Skeletal muscle cell (primary cell): ENCODE results near the gene CDK5.

Source experiments
- DNase-seq: peaks from one replicate; pipeline ENCODE4 v3.0.0-alpha.2; 2010; ENCODE audit warnings: low read depth
- H3K4me3 ChIP-seq: 2 replicates; pipeline ENCODE4 v1.5.1; 2011; ENCODE audit warnings: low read depth, mild to moderate bottlenecking, control low read depth, low read length, moderate library complexity

Gene CDK5

DNA sequence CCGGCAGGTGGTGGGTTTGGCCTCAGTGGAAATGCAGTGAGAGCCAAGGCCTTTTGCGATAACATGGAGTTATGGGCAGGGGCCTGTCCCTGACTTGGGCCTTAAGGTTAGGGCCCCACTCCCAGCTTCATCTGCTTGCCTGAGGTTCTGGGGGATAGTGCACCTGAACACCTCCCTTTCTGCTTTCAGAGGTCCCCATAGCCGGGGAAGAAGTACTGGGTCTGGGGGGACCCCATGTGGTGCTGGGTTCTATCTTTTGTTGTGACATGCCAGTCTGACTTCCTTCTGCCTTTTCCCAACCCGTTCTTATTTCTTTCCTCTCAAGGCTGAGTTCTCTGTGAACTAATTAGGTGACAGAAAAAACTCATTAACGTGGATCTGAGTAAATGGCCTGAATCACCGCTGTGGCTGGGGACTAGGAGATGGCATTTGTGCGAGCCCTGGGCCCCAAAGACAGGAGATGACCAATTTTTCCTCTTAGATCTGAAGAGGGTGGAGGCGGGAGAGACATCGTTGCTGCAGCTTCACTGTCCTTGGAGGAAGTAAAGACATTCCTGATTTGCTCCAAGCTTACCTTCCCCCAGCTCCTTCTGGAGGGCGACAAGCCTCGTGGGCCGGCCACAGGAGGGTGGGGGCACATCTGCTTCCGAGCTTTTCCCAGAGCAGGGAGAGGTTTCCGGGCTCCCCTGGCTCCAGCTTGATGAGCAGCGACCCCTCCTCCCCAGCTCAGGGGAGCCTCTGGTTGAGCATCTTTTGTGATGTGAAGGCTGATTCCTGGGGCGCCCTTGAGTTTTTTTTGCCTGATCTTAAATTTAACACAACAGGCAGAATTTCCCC is 30.5 kb upstream of the CDK5 start:
- peak overlapping the region; percentile 77 for H3K4me3 ChIP-seq
- DNase-seq: no peak

DNA sequence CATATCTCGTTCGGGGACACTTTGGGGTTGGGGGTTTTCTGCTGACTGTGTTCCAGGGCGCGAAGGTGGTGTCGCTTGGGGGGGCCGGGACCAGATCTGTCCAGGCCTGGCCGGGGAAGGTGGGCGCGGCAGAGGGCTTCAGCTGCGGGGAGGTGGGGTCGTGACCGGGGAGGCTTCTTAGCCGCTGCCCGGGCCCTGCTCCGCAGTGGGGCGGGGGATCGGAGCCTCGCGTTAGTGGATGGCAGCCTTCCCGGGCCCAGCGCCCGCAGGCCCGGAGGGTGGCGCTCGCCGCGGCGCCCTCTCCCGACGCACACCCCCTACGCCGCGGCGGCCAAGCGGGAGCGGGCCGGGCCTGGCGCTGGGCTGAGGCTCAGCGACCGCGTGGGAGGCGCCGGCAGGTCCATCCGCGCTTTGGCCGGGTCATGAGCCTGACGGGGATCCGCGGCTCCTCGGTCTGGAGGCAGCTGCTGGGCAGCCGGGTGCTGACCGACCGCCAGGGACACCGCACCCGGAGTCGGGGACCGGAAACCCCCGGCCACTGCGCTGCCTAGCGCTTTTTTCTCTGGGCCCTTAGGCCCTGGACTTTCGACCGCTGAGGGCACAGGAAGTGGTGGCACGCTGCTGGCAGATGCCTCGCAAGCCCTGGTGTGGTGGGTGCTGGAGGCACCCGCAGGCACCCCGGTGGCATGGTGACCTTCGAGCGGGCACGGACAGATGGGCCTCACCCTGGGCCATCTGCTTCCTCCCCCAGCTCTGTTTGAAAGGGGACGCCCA is 29.7 kb upstream of the CDK5 start:
- peak overlapping the region; percentile 77 for H3K4me3 ChIP-seq
- no peak for DNase-seq

DNA sequence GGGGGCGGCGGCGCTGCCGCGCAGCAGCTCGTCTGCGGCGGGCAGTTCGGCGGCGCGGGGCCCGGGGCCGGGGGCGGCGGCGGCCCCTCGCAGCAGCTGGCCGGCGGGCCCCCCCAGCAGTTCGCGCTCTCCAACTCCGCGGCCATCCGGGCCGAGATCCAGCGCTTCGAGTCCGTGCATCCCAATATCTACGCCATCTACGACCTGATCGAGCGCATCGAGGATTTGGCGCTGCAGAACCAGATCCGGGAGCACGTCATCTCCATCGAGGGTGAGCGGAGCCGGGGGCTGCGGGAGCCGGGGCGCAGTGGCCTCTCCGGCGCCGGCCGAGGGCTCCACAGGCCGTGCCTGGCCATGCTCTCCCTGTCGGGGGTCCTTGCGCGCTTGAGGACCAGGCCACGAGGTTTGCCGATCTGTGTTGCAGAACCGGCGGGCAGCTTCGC is 29.1 kb upstream of the CDK5 start:
- H3K4me3 ChIP-seq: peak overlapping the region; percentile 77
- no peak for DNase-seq

DNA sequence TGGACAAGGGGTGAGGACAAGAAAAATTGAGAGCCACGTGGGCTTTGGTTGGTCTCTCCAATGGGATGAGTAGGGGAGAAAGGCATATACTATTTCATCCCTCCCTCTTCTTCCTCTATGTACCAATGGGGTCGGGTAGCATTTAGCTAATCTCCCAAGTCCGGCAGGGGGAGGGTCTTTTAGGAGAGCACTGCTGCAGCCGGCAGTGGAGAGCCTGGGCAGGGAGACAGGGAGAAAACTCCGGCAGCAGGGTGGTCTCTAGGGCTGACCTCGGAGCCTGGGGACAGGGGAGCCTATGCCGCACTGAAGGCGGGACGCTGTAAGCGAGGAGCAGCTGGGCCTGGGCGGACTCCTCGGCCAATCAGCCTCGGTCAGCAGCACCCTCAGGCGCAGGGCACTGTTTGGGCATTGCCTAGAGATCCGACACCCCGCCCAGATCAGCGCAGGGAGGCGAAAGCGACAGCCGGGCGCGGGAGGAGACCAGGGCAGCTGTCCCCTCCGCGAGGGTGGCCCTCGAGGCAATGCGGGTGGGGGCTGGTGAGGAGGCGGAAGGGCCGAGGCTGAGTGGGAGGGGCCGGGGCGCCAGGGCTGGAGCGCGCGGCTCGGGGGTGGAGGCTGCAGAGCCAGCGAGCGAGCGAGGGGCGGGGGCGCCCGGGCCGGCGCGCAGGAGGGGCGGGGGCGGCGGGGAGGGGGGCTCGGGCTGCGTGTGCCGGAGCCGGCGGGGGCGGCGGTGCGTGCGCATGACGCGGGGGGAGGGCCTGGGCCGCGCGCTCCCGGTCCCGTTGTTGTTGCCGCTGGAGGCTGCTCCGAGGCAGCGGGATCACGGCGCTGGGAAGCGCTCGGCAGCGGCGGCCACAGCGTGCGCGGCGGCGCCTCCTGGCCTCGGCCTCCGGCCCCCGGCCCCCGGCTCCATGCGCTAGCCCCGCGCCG is 28.3 kb upstream of the CDK5 start, which contains the start of gene AGAP3:
TSS of gene AGAP3 (plus strand) at position 785 of the 930 bp plus-strand sequence. CDS start 267 bp downstream, outside the sequence.
- DNase-seq: peak; percentile 54

DNA sequence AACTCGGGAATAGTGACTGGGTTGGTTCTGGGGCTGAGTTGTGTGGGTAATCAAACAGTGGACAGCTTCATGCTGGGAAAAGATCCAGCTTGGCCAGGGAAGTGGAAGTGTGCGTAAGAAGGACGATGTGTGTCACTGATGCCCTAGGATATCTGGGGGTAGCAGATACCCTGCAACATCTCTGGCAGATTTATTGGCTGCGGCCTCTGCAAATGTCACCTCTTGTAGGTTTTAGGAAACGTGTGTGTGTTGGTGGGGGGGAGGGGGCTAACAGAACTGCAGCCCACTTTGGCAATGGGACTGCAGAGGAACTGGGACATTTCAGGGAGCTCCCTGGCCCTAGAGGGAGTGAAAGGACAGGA is 27.6 kb upstream of the CDK5 start:
- no peak for DNase-seq
- peak overlapping the region; percentile 77 for H3K4me3 ChIP-seq

More for the DNA sequence above, 28.3 kb upstream of the CDK5 start, which contains the start of gene AGAP3:
- H3K4me3 ChIP-seq: peak within 1 kb of the TSS; percentile 77

DNA sequence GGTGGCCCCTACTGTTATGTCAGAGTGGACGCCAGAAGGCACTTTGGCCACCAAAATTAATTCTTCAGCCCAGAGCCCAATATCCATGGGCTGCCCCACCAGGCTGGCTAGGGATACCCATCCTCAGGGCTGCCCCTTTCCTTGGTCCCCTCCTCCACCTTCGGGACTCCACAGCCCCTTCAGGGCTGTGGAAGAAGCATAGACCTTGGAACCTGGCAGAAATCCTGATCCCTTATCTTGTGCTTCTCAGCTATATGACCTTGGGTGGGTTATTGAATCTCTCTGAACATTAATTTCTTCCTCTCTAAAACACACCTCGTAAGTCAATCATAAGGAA is 26.1 kb upstream of the CDK5 start:
- peak overlapping the region; percentile 87 for H3K4me3 ChIP-seq
- DNase-seq: no peak

DNA sequence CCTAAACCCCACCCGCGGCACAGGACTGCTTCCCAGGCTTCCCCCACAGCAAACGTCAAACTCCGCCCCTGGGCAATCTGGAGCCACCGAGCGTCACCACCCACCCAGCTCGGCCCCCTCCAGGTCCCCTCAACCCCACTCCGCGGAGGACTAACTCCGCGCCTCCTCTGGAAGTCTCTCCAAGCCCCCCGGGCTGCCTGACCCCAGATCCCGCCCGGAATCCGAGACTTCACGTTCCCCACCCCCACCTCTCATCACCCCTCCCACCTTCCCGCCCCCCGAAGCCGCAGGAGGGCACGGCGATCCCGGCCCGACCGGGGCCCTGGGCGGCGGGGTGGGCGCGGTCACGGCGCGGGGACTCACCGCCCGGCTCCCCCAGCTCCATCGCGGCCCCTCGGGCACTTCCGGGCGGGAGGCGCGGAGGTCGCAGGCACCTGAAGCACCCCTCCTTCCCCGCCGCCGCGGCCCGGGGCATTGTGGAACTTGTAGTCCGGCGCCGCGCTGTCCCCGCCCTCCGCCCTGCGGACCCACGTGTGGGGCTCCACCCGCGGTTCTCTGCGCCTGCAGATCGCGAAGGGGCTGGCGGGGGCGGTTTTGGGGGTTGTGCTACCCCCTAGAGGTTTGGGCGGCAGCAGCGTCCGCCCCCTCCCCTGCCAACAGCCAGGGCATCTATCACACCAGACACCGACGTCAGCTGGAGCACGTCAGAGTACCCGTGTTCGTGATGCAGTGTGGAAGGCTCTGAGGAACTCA is 25.6 kb upstream of the CDK5 start, which contains the start of gene TMUB1:
TSS of gene TMUB1 (minus strand) at position 423 of the 753 bp plus-strand sequence. CDS start 930 bp downstream, outside the sequence.
- no peak for DNase-seq

DNA sequence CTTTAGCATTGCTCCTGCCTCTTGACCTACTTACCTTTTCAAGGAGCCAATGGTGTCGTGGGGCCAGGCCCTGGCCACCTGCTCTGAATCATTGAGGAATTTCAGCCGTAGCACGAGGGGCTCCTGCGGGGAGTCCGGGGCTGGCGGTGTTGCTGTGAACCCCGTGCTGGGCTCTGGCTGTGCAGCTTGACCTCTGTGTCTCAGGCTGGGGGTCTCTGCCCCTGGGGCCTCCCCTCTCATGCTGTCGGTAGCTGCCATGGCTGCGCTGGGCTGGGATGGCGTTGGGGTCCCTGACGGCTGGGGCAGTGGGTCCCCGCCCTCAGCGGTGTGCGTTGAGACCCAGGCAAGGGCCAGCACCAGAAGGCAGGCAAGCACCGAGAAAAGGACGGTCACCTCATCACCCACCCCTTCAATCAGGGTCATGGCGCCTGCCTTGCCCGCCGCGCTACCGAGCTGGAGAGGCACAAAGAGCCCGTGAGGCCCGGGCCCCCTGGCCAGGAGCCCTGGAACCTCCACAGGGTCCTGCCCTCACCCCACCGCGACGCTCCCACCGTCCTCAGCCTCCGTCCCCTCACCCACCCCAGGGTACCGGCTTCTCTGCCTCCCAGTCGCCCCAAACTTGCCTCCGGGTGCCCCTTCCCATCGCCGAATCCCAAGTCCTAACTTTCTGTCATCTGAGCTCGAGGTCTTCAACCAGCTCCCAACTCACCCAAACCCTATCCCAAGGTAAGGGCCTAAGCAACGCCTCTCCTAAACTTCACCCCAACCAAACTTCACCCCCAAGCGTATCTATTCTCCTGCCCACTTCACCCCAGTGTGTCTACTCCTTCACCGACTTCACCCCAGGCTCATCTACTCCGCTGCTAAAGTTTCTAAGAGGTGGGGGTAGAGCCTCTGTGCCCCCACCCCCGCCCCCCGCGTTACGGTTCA is 24.7 kb upstream of the CDK5 start:
- no peak for DNase-seq
- H3K4me3 ChIP-seq: peak overlapping the region; percentile 87

More for the DNA sequence above, 25.6 kb upstream of the CDK5 start, which contains the start of gene TMUB1:
- peak within 1 kb of the TSS; percentile 87 for H3K4me3 ChIP-seq

DNA sequence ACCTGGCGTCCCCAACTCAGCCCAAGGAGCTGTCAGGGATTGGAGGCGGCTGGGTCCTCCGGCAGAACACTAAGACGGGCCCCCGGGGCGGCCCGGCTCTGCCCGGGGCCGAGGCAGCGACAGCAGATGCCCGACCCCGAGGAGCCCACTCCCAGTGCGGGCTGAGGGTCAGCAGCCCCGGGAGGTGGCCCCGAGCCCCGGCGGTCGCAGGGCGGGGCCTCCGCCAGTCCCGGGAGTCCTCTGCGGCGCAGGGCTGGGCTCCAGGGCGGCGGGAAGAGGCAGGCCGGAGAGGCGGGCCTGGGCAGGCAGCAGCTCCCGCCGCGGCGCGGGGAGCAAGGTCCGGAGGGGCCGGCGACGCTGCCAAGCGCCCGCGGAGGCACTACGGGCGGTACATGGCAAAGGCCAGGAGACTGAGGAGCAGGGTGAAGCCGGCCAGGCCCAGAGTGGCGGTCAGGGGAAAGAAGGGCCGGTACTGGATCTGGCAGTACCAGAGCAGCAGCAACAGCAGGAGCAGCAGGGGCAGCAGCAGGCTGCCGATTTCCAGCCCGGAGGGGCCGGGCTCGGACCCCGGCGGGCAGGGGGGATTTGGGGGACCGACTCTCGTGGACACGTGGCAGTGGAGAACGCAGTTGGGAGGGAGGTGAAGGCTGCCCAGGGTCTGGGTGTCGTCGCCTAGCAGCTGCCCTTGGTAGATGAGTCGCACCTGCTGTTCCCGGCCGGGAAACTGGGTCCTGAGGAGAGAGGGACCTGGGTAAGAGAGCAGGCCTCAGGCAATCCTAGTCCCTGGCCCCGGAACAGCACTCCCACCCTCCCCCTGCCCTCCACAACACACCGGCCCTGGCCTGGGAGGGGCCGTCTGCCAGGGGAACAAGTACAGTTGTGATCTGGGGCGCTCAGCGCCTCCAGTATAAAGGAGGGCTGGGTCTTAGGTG is 23.7 kb upstream of the CDK5 start:
- peak overlapping the region; percentile 87 for H3K4me3 ChIP-seq
- DNase-seq: no peak

DNA sequence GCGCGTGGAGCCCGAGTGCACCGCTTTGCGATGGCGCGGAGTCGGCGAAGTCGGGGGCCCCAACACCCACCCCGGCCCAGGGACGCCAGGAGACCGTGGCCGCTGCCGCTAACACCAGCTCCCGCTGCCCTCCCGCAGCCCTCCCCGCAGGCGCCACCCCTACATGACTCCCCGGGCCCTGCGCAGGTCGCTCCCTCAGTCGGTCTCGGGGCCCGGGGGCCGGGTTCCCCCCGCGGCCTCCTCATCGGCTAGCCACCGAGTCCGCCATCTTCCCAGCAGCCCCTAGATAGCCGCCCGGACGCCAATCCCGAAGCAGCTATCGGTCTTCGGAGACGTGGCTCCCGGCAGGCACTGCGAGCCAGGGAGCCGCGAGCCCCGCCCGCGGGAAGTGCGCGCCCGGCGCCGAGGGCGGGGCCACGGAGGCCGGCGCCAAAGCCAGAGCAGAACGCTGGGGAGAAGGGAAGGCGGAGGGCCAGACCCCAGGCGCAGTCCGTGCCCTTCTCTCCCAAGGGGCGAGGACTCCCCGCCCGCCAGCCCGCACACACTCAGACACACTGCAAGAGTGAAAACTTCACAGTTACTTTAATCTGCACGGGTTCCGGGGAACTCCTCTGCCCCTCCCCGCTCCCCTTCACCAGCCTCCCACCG is 22.9 kb upstream of the CDK5 start, which contains the start of gene FASTK:
TSS of gene FASTK (minus strand) at position 288 of the 648 bp plus-strand sequence. CDS start at position 245, 43 bp downstream.
- peak; percentile 67 for DNase-seq
- peak within 1 kb of the TSS; percentile 87 for H3K4me3 ChIP-seq

DNA sequence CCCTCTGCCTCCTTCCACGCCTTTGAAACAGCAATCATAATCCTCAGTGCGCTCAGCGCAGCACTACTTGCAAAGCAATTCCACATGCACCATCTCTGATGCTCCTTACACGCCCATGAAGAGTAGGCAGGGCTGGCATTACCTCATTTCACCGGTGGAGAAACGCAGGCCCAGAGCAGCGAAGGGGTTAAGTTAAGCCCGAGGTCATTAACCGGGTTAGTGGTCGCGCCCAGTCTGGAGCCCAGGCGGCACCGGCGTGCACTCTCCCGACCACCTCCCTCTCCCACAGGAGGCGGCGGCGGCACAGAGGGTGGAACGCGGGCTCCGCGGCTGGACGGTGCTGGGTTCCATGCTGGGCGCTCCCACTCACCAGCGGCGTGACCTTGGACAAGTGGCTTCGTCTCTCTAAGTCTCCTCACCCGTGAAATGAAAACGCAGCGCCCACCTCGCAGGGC is 22.4 kb upstream of the CDK5 start:
- no peak for DNase-seq
- H3K4me3 ChIP-seq: peak overlapping the region; percentile 87

DNA sequence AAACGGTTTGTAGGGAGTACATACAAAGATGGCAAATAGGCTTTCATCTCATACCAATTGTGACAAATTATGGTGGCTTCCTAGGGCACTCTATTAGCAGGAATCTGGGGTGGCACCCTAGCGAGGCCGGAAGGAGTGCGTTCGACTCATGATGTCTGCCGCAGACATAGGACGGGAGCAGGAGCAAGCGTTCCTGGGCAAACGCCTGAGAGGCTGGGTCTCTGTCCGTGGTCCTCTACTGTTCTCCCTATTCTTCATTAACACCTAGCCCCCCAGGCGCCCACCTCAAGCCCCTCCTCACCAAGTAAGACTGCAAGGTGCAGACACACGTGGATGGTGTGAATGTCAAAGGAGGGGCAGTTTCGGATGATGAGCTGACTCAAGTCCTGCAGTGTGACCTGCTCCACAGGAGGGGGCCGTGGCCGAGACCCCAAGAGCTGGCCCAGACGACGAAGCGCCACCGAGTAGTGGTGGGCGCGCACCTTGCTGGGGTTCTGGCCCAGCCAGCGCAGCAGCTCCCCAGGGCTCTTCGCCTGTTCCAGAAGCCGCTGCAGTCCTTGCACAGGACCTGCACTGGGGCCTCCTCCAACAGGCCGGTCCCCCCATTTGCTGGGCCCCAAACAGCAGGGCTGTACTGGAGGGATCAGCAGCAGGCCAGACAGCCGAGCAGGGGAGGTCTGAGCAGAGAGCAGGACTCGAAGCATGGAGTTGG is 21.7 kb upstream of the CDK5 start:
- DNase-seq: no peak
- H3K4me3 ChIP-seq: peak overlapping the region; percentile 87

DNA sequence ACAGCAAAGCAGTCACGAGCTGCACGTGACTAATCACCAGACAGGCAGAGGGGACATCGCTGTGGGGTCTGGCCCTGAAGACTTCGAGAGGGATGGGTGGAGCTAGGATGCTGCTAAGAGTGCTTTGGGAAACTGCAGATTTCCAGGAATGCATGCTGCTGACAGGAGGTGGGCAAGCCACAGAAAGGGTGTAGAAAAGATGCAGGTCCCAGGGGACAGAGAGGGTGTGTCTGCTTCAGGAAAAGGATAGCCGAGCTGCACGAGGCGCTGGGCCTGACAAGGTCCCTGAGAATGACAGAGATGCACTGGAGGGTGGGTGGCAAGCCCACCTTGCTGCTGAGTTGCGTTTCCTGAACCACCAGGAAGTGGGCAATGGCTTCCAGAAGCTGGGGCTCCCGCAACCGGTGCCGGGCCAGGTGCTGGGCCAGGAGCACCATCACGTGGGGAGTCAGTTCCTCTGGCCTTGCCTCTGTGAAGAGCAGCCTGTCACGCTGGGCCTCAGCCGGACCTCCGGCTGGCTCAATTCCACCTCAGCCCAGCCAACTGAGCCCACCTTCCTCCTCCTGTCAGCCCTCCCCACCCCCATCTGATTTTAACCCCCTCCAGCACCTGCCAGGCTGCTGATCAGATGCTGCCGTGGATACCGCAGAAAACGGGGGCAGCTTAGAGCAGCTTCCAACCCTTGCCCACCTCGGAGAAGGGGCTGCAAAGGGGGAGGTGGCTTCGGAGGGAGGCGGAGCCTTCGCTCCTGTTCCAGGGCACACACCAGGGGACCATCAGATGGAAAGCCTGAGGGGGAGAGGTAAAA is 20.7 kb upstream of the CDK5 start:
- H3K4me3 ChIP-seq: no peak overlapping the region
- DNase-seq: no peak

DNA sequence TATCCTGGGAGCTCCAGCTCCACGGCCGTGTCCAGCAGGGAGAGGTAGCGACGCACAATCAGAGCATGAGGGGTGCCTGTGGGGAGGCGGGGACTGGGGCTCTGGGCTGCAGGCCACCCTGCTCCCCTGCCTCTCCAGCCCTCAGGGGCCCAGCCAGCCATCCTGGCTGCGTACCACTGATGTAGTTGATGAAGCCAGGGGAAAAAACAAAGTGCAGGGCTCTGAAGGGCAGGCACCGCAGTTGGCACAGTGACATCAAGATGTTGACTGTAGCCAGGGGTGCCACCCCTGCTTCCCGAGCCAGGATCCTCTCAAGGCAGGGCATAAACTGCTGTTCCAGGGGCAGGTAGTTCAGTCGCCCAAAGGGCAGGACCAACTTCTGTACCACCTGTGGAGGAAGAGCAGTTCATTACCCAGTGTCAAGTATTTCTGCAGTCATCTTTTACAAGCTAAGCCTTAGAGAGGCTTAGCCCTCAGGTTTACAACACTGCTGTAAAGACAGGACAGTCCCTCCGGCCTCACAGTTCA is 20.1 kb upstream of the CDK5 start:
- DNase-seq: no peak
- no peak overlapping the region for H3K4me3 ChIP-seq
